CD14-positive monocyte (primary cell): ENCODE data around the gene TBC1D9B. TPM values are rescaled to one million over a fixed set of nuclear protein-coding genes. Genes with fewer than 3 reads are reported as not detected.

ENCODE experiments used
- DNase-seq, 3 donors: peaks; one replicate each; pipeline ENCODE4 v3.0.0-alpha.2; 2011 to 2022
- H2AFZ ChIP-seq: 2 replicates; pipeline ENCODE4 v1.6.0; 2012; ENCODE audit warnings: mild to moderate bottlenecking, low read depth, low read length, inconsistent platforms; ENCODE audit not compliant: insufficient read depth, poor library complexity, severe bottlenecking
- H3K27ac ChIP-seq, 2 donors: 1 replicate in 1 of 2; 2 replicates in 1 of 2; pipeline ENCODE4 v1.5.1; 2012 to 2013; ENCODE audit warnings: low read length in 2 of 2, control low read depth in 1 of 2, inconsistent platforms in 1 of 2, low read depth in 1 of 2, mild to moderate bottlenecking in 1 of 2
- H3K27me3 ChIP-seq, 2 donors: one replicate each; pipeline versions ENCODE4 v1.6.0 to v1.6.1; 2011 to 2013; ENCODE audit warnings: low read length in 2 of 2; ENCODE audit not compliant: control insufficient read depth in 2 of 2, insufficient read depth in 2 of 2
- H3K36me3 ChIP-seq, 2 donors: replicated peaks in 1 of 2; 1 replicate in 1 of 2; 2 replicates in 1 of 2; pipeline versions ENCODE4 v1.5.1 to v1.6.1; 2012 to 2013; ENCODE audit warnings: low read length in 2 of 2, control low read depth in 1 of 2, inconsistent platforms in 1 of 2, mild to moderate bottlenecking in 1 of 2; ENCODE audit not compliant: insufficient read depth in 2 of 2, control insufficient read depth in 1 of 2
- H3K4me1 ChIP-seq, 2 donors: 1 replicate in 1 of 2; 2 replicates in 1 of 2; pipeline versions ENCODE4 v1.5.1 to v1.6.1; 2012 to 2013; ENCODE audit warnings: low read length in 2 of 2, control low read depth in 1 of 2, inconsistent platforms in 1 of 2, mild to moderate bottlenecking in 1 of 2, moderate library complexity in 1 of 2; ENCODE audit not compliant: insufficient read depth in 2 of 2, control insufficient read depth in 1 of 2
- H3K4me2 ChIP-seq: replicated peaks from 2 replicates; pipeline ENCODE3; 2012; ENCODE audit warnings: low read length, moderate library complexity, mild to moderate bottlenecking; ENCODE audit not compliant: poor library complexity, severe bottlenecking; ENCODE audit errors: extremely low read depth
- H3K4me3 ChIP-seq, 3 experiments: fragments of 200-600 bp in 1 of 3; sonication (generic) in 1 of 3; replicated peaks in 1 of 3; 1 replicate in 2 of 3; 2 replicates in 1 of 3; pipeline ENCODE4 v1.5.1; 2011 to 2013; ENCODE audit warnings: low read length in 3 of 3, mild to moderate bottlenecking in 3 of 3, control low read depth in 2 of 3, low read depth in 2 of 3, inconsistent platforms in 1 of 3, moderate library complexity in 1 of 3
- H3K79me2 ChIP-seq: 2 replicates; pipeline ENCODE4 v1.6.0; 2012; ENCODE audit warnings: mild to moderate bottlenecking, control low read depth, inconsistent platforms, low read length, moderate library complexity; ENCODE audit not compliant: insufficient read depth
- H3K9ac ChIP-seq: 2 replicates; pipeline ENCODE4 v1.6.0; 2017; ENCODE audit warnings: low read length, mild to moderate bottlenecking; ENCODE audit not compliant: insufficient read depth, poor library complexity, severe bottlenecking
- H3K9me3 ChIP-seq, 2 donors: replicated peaks in 1 of 2; 1 replicate in 1 of 2; 2 replicates in 1 of 2; pipeline versions ENCODE4 v1.5.1 to v1.6.1; 2012 to 2013; ENCODE audit warnings: low read length in 2 of 2, control low read depth in 1 of 2; ENCODE audit not compliant: control insufficient read depth in 1 of 2, insufficient read depth in 1 of 2
- H4K20me1 ChIP-seq: 2 replicates; pipeline ENCODE4 v1.6.0; 2012; ENCODE audit warnings: mild to moderate bottlenecking, low read length, control low read depth, moderate library complexity; ENCODE audit not compliant: insufficient read depth
- H3K27ac Mint-ChIP-seq, 7 donors: one replicate each; pipeline ENCODE4 v1.8.0; 2020; ENCODE audit warnings: mild to moderate bottlenecking in 7 of 7, mixed read lengths in 7 of 7, moderate library complexity in 6 of 7, inconsistent platforms in 2 of 7
- H3K27me3 Mint-ChIP-seq, 3 donors: one replicate each; pipeline ENCODE4 v1.8.0; 2021 to 2022; ENCODE audit warnings: low read depth in 3 of 3, mild to moderate bottlenecking in 3 of 3, mixed read lengths in 3 of 3, moderate library complexity in 3 of 3, inconsistent platforms in 1 of 3
- H3K36me3 Mint-ChIP-seq, 2 donors: one replicate each; pipeline ENCODE4 v1.8.0; 2020; ENCODE audit warnings: mixed read lengths in 2 of 2, inconsistent platforms in 1 of 2, mild to moderate bottlenecking in 1 of 2
- H3K4me1 Mint-ChIP-seq: one replicate; pipeline ENCODE4 v1.8.0; 2020; ENCODE audit warnings: mild to moderate bottlenecking, mixed read lengths
- H3K4me3 Mint-ChIP-seq, 2 donors: one replicate each; pipeline ENCODE4 v1.8.0; 2020; ENCODE audit warnings: mild to moderate bottlenecking in 2 of 2, mixed read lengths in 2 of 2, moderate library complexity in 1 of 2
- H3K9me3 Mint-ChIP-seq, 7 donors: one replicate each; pipeline ENCODE4 v1.8.0; 2020 to 2022; ENCODE audit warnings: mixed read lengths in 7 of 7, mild to moderate bottlenecking in 6 of 7, moderate library complexity in 6 of 7, inconsistent platforms in 2 of 7
- CTCF ChIP-seq: fragments of 200-600 bp; IDR thresholded peaks from one replicate; pipeline ENCODE4 v1.8.0; 2022; ENCODE audit warnings: antibody characterized with exemption, mild to moderate bottlenecking
- WGBS: methylation state at CpG from one replicate; pipeline ENCODE4 v1.1.5; 2013; ENCODE audit warnings: missing lambda C conversion rate; ENCODE audit not compliant: insufficient coverage; 5-methylcytosine and 5-hydroxymethylcytosine counted together
- intact Hi-C, 2 donors: fragments of 100-400 bp; cut with micrococcal nuclease; formaldehyde crosslinking; loops; one replicate each; pipeline versions ENCODE4 v1.15.0 to v1.15.1; 2023
- polyA plus RNA-seq, 3 donors: library from polyadenylated mRNA; depleted of rRNA in 1 of 3; unstranded in 2 of 3; stranded (reverse) in 1 of 3; fragments of 300-500 nt in 2 of 3; fragments of >200 nt in 1 of 3; fragmentation: Illumina TruSeq in 2 of 3; gene quantifications; 1 replicate in 2 of 3; 2 replicates in 1 of 3; pipeline ENCODE4 v1.2.3, GENCODE V29; 2012 to 2021

TBC1D9B gene
- polyA plus RNA-seq, 3 donors, result 13.4 to 116 (median 26.3) TPM

- WGBS, result no CpG with 5 or more reads among the region's 3 CpGs
These were observed 24.5 kb downstream of the TBC1D9B start for GRCh38 chr5:179883163-179883562.

GRCh38 chr5:179882338-179882737 is 25.4 kb downstream of the TBC1D9B start:
- Histone ChIP-seq H3K4me3 (no peak overlapping the region), H3K79me2 (no peaks in the 10 kb centered on the region), H3K9ac (no peak overlapping the region), H3K4me2 (no peak overlapping the region), H3K4me1 (no peaks in the 10 kb centered on the region), H3K27ac (no peak overlapping the region), H4K20me1 (peaks cover 8% of the 10 kb centered on the region), H2AFZ (no peak overlapping the region), H3K27me3 (no peaks in the 10 kb centered on the region), H3K36me3 (peaks cover 70 to 95% of the 10 kb centered on the region in 2 donors), H3K9me3 (peaks cover 26 to 30% of the 10 kb centered on the region in 2 donors)
- intact Hi-C loops, result no loop called here
- peaks cover 0 to 1% (median 0%) of the 10 kb centered on the region in 3 donors for H3K27me3 Mint-ChIP-seq
- H3K4me1 Mint-ChIP-seq, result no peaks in the 10 kb centered on the region
- DNase-seq, result no peak
- H3K27ac Mint-ChIP-seq, result no peak overlapping the region
- H3K4me3 Mint-ChIP-seq, result no peak overlapping the region
- H3K36me3 Mint-ChIP-seq, result peaks cover 70 to 87% of the 10 kb centered on the region in 2 donors
- TF ChIP-seq CTCF, result no peak
- WGBS, result 100% methylated on average over 3 of the region's 4 CpGs
- peaks cover 25 to 41% (median 30%) of the 10 kb centered on the region in 7 donors for H3K9me3 Mint-ChIP-seq

More at GRCh38 chr5:179883163-179883562, 24.5 kb downstream of the TBC1D9B start:
- Histone ChIP-seq H3K9me3 (peaks cover 26 to 30% of the 10 kb centered on the region in 2 donors), H2AFZ (no peak overlapping the region), H3K27me3 (no peaks in the 10 kb centered on the region), H4K20me1 (peaks cover 8% of the 10 kb centered on the region), H3K79me2 (no peaks in the 10 kb centered on the region), H3K4me3 (no peak overlapping the region), H3K9ac (no peak overlapping the region), H3K4me2 (no peak overlapping the region), H3K36me3 (peaks cover 72 to 96% of the 10 kb centered on the region in 2 donors), H3K4me1 (no peaks in the 10 kb centered on the region), H3K27ac (no peak overlapping the region)
- intact Hi-C loops, result no loop called here
- peaks cover 0 to 1% (median 0%) of the 10 kb centered on the region in 3 donors for H3K27me3 Mint-ChIP-seq
- H3K4me3 Mint-ChIP-seq, result no peak overlapping the region
- no peak for TF ChIP-seq CTCF
- peak overlapping the region in 2 of 7 donors; percentile 0 to 62 for H3K27ac Mint-ChIP-seq
- peaks cover 73 to 89% of the 10 kb centered on the region in 2 donors for H3K36me3 Mint-ChIP-seq
- no peak for DNase-seq
- no peaks in the 10 kb centered on the region for H3K4me1 Mint-ChIP-seq
- peaks cover 25 to 41% (median 30%) of the 10 kb centered on the region in 7 donors for H3K9me3 Mint-ChIP-seq
